Rectal smooth muscle tissue (tissue), 1 donor: ENCODE measurements around the gene ANKIB1.

Experiments
- H3K27ac ChIP-seq: one replicate; pipeline ENCODE4 v1.7.0; 2013; ENCODE audit warnings: low read depth, low read length, inconsistent platforms
- H3K27me3 ChIP-seq: one replicate; pipeline ENCODE4 v1.7.0; 2013; ENCODE audit warnings: low read length; ENCODE audit not compliant: control insufficient read depth, insufficient read depth
- H3K36me3 ChIP-seq: one replicate; pipeline ENCODE4 v1.7.0; 2013; ENCODE audit warnings: low read length; ENCODE audit not compliant: control insufficient read depth, insufficient read depth
- H3K4me1 ChIP-seq: one replicate; pipeline ENCODE4 v1.7.0; 2013; ENCODE audit warnings: low read length; ENCODE audit not compliant: control insufficient read depth, insufficient read depth
- H3K4me3 ChIP-seq: one replicate; pipeline ENCODE4 v1.7.0; 2013; ENCODE audit warnings: low read length
- H3K9ac ChIP-seq: one replicate; pipeline ENCODE4 v1.7.0; 2013; ENCODE audit warnings: low read length

ANKIB1 gene

DNA sequence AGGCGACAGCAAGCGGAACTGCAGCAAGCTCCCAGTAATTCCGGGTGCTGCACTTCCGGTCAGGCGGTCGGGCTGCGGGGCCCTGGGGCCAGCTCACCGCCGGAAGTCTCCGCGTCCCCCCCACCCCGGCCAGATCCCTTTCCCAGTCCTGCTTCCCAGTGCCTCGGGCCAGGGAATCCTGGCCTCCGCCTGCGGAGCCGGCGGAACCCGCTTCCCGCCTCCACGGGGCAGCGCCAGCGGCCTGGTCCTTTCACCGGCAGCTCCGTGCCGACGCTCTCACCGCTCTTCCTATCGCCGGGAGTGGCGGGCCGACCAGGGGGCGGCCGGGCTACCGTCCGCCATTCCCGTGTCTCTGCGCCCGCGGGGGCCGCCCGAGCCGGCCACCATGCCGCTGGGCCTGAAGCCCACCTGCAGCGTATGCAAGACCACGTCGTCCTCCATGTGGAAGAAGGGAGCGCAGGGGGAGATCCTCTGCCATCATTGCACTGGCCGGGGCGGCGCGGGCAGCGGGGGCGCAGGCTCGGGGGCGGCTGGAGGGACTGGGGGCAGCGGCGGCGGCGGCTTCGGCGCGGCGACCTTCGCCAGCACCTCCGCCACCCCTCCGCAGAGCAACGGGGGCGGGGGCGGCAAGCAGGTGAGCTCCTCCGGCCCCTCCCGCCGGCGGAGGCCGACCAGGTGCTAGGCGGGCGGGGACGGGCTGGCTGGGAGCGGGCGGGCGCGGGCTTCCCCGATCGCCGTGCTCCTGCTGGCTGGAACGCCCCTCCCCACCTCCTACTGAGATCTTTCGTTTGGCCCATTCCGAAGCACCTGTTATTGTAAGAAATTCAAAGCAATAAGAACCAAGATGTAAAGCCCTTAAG is 201.8 kb downstream of the ANKIB1 start, which contains the start of gene GATAD1:
GATAD1 (plus strand) TSS at position 138 of the 860 bp plus-strand sequence; CDS start at position 386, 248 bp downstream.
- peak within 1 kb of the TSS; percentile 88 for H3K9ac ChIP-seq

DNA sequence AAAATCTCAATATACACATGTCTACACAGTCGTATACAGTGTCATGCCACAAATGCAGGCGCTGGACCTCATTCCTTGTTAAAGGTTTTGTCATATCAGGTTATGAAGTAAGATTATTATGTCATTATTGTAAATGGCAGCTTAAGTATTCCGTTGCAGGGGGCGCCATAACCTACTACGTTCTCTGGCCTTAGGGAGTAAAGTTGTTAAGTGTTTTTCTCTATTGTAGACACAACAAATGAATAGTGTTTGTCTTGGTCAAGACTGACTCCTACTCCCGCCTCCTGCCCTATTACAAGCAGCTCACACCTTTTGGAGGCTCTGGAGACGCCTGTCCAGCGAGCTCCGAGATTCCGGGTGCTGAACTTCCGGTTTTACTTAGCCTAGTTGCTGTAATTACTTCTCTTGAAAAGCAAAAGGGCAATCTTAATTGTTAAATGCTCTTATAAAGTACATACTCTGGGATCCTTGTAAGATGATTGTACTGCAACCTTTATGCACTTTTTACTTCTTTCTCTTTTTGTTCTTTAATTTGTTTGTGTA is 202.5 kb downstream of the ANKIB1 start:
- H3K27ac ChIP-seq: peak overlapping the region; percentile 88
- peaks cover 3% of the 10 kb centered on the region for H3K4me1 ChIP-seq
- H3K36me3 ChIP-seq: peaks cover 23% of the 10 kb centered on the region
- H3K27me3 ChIP-seq: no peaks in the 10 kb centered on the region
- peak overlapping the region; percentile 88 for H3K4me3 ChIP-seq
- H3K9ac ChIP-seq: peak overlapping the region; percentile 57

More for the DNA sequence above, 201.8 kb downstream of the ANKIB1 start, which contains the start of gene GATAD1:
- Histone ChIP-seq H3K4me3 (peak within 1 kb of the TSS; percentile 88), H3K36me3 (peaks cover 20% of the 10 kb centered on the region), H3K27me3 (no peaks in the 10 kb centered on the region), H3K4me1 (peaks cover 3% of the 10 kb centered on the region), H3K27ac (peak within 1 kb of the TSS; percentile 88)
